ENCODE measurements around the gene HSPA9.

HSPA9 gene

GRCh38 chr5:138557677-138558076 lies 17.5 kb downstream of the HSPA9 start:
- H3K4me1 ChIP-seq (ENCODE audit: control insufficient read depth in 1 of 2, insufficient read depth in 1 of 2, low read depth in 1 of 2, low read length in 1 of 2): no peaks in the 10 kb centered on the region
- no peak for TF ChIP-seq CTCF (IDR thresholded peaks at IDR 0.05)
- H3K27ac ChIP-seq: no peak overlapping the region
- H3K9me3 ChIP-seq: no peaks in the 10 kb centered on the region
- no peak overlapping the region for H3K4me3 ChIP-seq (ENCODE audit: low read depth in 1 of 2, low read length in 1 of 2)
- no peaks in the 10 kb centered on the region for H3K27me3 ChIP-seq
- H3K36me3 ChIP-seq: peaks cover 65% of the 10 kb centered on the region

DNA sequence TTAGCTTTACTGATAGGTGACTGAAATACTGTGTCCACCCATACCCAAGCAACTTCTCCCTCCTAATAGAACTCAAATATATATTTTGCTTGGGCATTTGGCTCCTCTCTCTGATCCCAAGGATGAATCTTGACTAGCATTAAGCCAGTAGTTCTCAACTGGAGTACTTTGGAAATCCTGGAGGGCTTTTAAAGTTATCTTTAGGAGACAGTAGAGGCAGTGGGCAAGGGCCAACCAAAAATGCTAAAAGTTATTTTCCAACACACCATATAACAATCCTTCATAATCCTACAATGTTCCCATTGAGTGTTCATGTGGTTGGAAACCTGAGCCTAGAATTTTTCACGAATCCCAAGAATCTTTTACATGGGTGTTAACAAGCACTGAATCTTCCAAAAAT lies 21.1 kb downstream of the HSPA9 start:
- H3K36me3 ChIP-seq: peaks cover 44% of the 10 kb centered on the region
- no peaks in the 10 kb centered on the region for H3K27me3 ChIP-seq
- H3K9me3 ChIP-seq: no peaks in the 10 kb centered on the region
- TF ChIP-seq CTCF (IDR thresholded peaks at IDR 0.05): no peak
- peak overlapping the region; percentile 12 for H3K27ac ChIP-seq
- H3K4me3 ChIP-seq (ENCODE audit: low read depth in 1 of 2, low read length in 1 of 2): no peak overlapping the region
- H3K4me1 ChIP-seq (ENCODE audit: control insufficient read depth in 1 of 2, insufficient read depth in 1 of 2, low read depth in 1 of 2, low read length in 1 of 2): no peaks in the 10 kb centered on the region

GRCh38 chr5:138553437-138554095 lies 21.6 kb downstream of the HSPA9 start:
- Histone ChIP-seq H3K4me1 (ENCODE audit: control insufficient read depth in 1 of 2, insufficient read depth in 1 of 2, low read depth in 1 of 2, low read length in 1 of 2) (no peaks in the 10 kb centered on the region), H3K36me3 (peaks cover 43% of the 10 kb centered on the region), H3K27ac (no peak overlapping the region), H3K4me3 (ENCODE audit: low read depth in 1 of 2, low read length in 1 of 2) (no peak overlapping the region), H3K9me3 (no peaks in the 10 kb centered on the region), H3K27me3 (no peaks in the 10 kb centered on the region)
- no peak for TF ChIP-seq CTCF (IDR thresholded peaks at IDR 0.05)

- Histone ChIP-seq H3K27me3 (no peaks in the 10 kb centered on the region), H3K36me3 (peaks cover 34% of the 10 kb centered on the region), H3K4me1 (ENCODE audit: control insufficient read depth in 1 of 2, insufficient read depth in 1 of 2, low read depth in 1 of 2, low read length in 1 of 2) (no peaks in the 10 kb centered on the region), H3K27ac (no peak overlapping the region), H3K4me3 (ENCODE audit: low read depth in 1 of 2, low read length in 1 of 2) (no peak overlapping the region), H3K9me3 (no peaks in the 10 kb centered on the region)
- TF ChIP-seq CTCF (IDR thresholded peaks at IDR 0.05): no peak
These were observed 22.5 kb downstream of the HSPA9 start for GRCh38 chr5:138552657-138553056.

DNA sequence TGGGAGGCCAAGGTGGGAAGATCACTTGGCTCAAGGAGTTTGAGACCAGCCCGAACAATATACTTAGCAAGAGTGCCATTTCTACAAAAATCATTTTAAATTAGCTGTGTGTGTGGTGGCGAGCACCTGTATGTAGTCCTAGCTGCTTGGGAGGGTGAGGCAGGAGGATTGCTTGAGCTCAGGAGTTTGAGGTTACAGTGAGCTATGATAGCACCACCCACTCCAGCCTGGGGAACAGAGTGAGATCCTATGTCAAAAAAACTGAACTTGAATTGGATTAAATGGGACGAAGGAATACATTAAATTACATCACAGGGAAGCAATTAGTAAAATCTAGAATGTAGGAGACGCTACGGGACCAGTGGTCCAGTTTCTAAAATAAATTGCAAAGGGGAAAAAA lies 25.8 kb downstream of the HSPA9 start:
- peaks cover 8% of the 10 kb centered on the region for H3K36me3 ChIP-seq
- no peak for TF ChIP-seq CTCF (IDR thresholded peaks at IDR 0.05)
- no peak overlapping the region for H3K27ac ChIP-seq
- no peaks in the 10 kb centered on the region for H3K9me3 ChIP-seq
- H3K27me3 ChIP-seq: no peaks in the 10 kb centered on the region
- no peak overlapping the region for H3K4me3 ChIP-seq (ENCODE audit: low read depth in 1 of 2, low read length in 1 of 2)
- peaks cover 9 to 20% of the 10 kb centered on the region in 2 experiments for H3K4me1 ChIP-seq (ENCODE audit: control insufficient read depth in 1 of 2, insufficient read depth in 1 of 2, low read depth in 1 of 2, low read length in 1 of 2)

Measured in neutrophil (primary cell).